Measurements from ENCODE around the gene CXCR4. TPM values are rescaled to one million over a fixed set of nuclear protein-coding genes. Genes with fewer than 3 reads are reported as not detected.

CXCR4 gene
- total RNA-seq, 2 donors from 2014 or later, result 3.6 to 10.5 TPM

- Histone ChIP-seq H3K27ac (no peak overlapping the region), H3K9ac (ENCODE audit: low read depth in 2 of 2, low read length in 2 of 2) (no peak overlapping the region), H3K27me3 (peaks cover 32% of the 10 kb centered on the region), H3K36me3 (no peaks in the 10 kb centered on the region), H3K4me3 (no peak overlapping the region), H3K4me1 (no peaks in the 10 kb centered on the region), H3K9me3 (no peaks in the 10 kb centered on the region)
- no peak for DNase-seq
- no peak for TF ChIP-seq CTCF (IDR thresholded peaks at IDR 0.05)
- intact Hi-C loops (cut with DNase I), result no loop called here
Measured at GRCh38 chr2:136113209-136113971, 4.6 kb downstream of the CXCR4 start.

GRCh38 chr2:136112317-136113208 is 5.4 kb downstream of the CXCR4 start:
- Histone ChIP-seq H3K27ac (no peak overlapping the region), H3K4me3 (no peak overlapping the region), H3K4me1 (no peaks in the 10 kb centered on the region), H3K9ac (ENCODE audit: low read depth in 2 of 2, low read length in 2 of 2) (no peak overlapping the region), H3K27me3 (peaks cover 26% of the 10 kb centered on the region), H3K36me3 (no peaks in the 10 kb centered on the region), H3K9me3 (no peaks in the 10 kb centered on the region)
- DNase-seq, result no peak
- no peak for TF ChIP-seq CTCF (IDR thresholded peaks at IDR 0.05)
- intact Hi-C loops (cut with DNase I), result no loop called here

GRCh38 chr2:136111711-136112110 is 6.2 kb downstream of the CXCR4 start:
- peaks cover 18% of the 10 kb centered on the region for H3K27me3 ChIP-seq
- no peak for TF ChIP-seq CTCF (IDR thresholded peaks at IDR 0.05)
- H3K9me3 ChIP-seq, result no peaks in the 10 kb centered on the region
- H3K9ac ChIP-seq (ENCODE audit: low read depth in 2 of 2, low read length in 2 of 2), result no peak overlapping the region
- H3K27ac ChIP-seq, result no peak overlapping the region
- H3K4me1 ChIP-seq, result no peaks in the 10 kb centered on the region
- H3K4me3 ChIP-seq, result no peak overlapping the region
- intact Hi-C loops (cut with DNase I), result no loop called here
- no peak for DNase-seq
- H3K36me3 ChIP-seq, result no peaks in the 10 kb centered on the region

- intact Hi-C loops (cut with DNase I), result no loop called here
- Histone ChIP-seq H3K4me1 (no peaks in the 10 kb centered on the region), H3K36me3 (no peaks in the 10 kb centered on the region), H3K4me3 (no peak overlapping the region), H3K9ac (ENCODE audit: low read depth in 2 of 2, low read length in 2 of 2) (no peak overlapping the region), H3K9me3 (no peaks in the 10 kb centered on the region), H3K27me3 (peaks cover 6% of the 10 kb centered on the region), H3K27ac (no peak overlapping the region)
- no peak for TF ChIP-seq CTCF (IDR thresholded peaks at IDR 0.05)
- DNase-seq, result no peak
Measured at GRCh38 chr2:136110526-136110925, 7.4 kb downstream of the CXCR4 start.

GRCh38 chr2:136108463-136108862 is 9.5 kb downstream of the CXCR4 start:
- intact Hi-C loops (cut with DNase I), result no loop called here

More at GRCh38 chr2:136108463-136108862, 9.5 kb downstream of the CXCR4 start:
- H3K36me3 ChIP-seq, result no peaks in the 10 kb centered on the region
- H3K27me3 ChIP-seq, result no peaks in the 10 kb centered on the region
- no peaks in the 10 kb centered on the region for H3K9me3 ChIP-seq
- H3K27ac ChIP-seq, result no peak overlapping the region
- no peak overlapping the region for H3K4me3 ChIP-seq
- H3K4me1 ChIP-seq, result no peaks in the 10 kb centered on the region
- TF ChIP-seq CTCF (IDR thresholded peaks at IDR 0.05), result no peak
- no peak for DNase-seq
- no peak overlapping the region for H3K9ac ChIP-seq (ENCODE audit: low read depth in 2 of 2, low read length in 2 of 2)

All from colonic mucosa (tissue), 4 donors.